Activated naive CD8-positive, alpha-beta T cell treated with anti-CD3 and anti-CD28 coated beads, Interleukin-2, amount 10 ng/mL, durations not matched to agents 7 days and 5 days (primary cell): ENCODE data around the gene PCDHGB6. TPM values are rescaled to one million over a fixed set of nuclear protein-coding genes. Genes with fewer than 3 reads are reported as not detected.
A peak's percentile ranks its signal among the peaks of the same experiment; 100 is the strongest.
"Not testable (repeated sequence)": the region's sequence is repeated elsewhere in the genome, so short reads cannot be mapped to it uniquely, and the experiment has no call there.

Source experiments
- ATAC-seq: fragments of 150-1000 bp; cut with Tn5 transposase; one replicate; pipeline ENCODE4 v1.10.0; 2021; ENCODE audit warnings: low read depth, moderate library complexity
- POLR2A ChIA-PET: fragments of 350-600 bp; sonication (Branson Sonifier 250); formaldehyde crosslinking; loops from one replicate; lab custom pipeline; 2021; ENCODE audit warnings: antibody characterized with exemption; lab: Charles Lee
- DNase-seq: peaks from one replicate; pipeline ENCODE4 v3.0.0; 2021
- H3K27ac Mint-ChIP-seq: one replicate; pipeline ENCODE4 v1.8.0; 2022; ENCODE audit warnings: mild to moderate bottlenecking, mixed read lengths
- H3K27me3 Mint-ChIP-seq: one replicate; pipeline ENCODE4 v1.8.0; 2022; ENCODE audit warnings: mild to moderate bottlenecking, moderate library complexity, mixed read lengths
- H3K36me3 Mint-ChIP-seq: one replicate; pipeline ENCODE4 v1.8.0; 2021; ENCODE audit warnings: mild to moderate bottlenecking, mixed read lengths
- H3K4me1 Mint-ChIP-seq: one replicate; pipeline ENCODE4 v1.8.0; 2021; ENCODE audit warnings: mixed read lengths
- H3K4me3 Mint-ChIP-seq: one replicate; pipeline ENCODE4 v1.8.0; 2022; ENCODE audit warnings: mild to moderate bottlenecking, moderate library complexity, mixed read lengths
- H3K9me3 Mint-ChIP-seq: one replicate; pipeline ENCODE4 v1.8.0; 2021; ENCODE audit warnings: mixed read lengths
- total RNA-seq, 2 experiments: library from RNA; stranded (reverse); gene quantifications; one replicate each; pipeline ENCODE4 v1.2.3, GENCODE V29; 2021

PCDHGB6 gene
- total RNA-seq, 2 experiments from 2014 or later, result 0.11 to 0.14 TPM

DNA sequence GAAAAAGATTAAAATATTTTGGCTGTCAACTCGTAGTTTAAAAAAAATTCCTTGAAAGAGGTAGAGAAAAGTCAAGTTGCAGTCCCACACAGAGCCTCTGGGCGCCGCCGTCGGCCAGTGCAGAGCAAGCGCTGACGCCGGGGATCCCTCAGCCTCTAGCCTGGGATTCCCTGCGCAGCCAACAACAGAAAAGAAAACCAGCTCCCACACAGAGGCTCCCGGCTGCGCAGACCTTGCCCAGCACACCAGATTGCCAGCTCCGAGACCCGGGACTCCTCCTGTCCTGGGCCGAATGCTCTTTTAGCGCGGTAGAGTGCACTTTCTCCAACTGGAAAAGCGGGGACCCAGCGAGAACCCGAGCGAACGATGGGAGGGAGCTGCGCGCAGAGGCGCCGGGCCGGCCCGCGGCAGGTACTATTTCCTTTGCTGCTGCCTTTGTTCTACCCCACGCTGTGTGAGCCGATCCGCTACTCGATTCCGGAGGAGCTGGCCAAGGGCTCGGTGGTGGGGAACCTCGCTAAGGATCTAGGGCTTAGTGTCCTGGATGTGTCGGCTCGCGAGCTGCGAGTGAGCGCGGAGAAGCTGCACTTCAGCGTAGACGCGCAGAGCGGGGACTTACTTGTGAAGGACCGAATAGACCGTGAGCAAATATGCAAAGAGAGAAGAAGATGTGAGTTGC, 9.8 kb downstream of the PCDHGB6 start, which contains the start of gene PCDHGB7:
Gene PCDHGB7, plus strand, starts transcription at position 184 of the 679 bp plus-strand sequence. Its CDS starts 183 bp downstream, at position 367.
- peaks cover 15% of the 10 kb centered on the region for H3K9me3 Mint-ChIP-seq
- peaks cover 18% of the 10 kb centered on the region for H3K4me1 Mint-ChIP-seq
- DNase-seq, H3K36me3 Mint-ChIP-seq, POLR2A ChIA-PET: not testable (repeated sequence)
- H3K27ac Mint-ChIP-seq, result peak within 1 kb of the TSS; percentile 54
- peaks cover 80% of the 10 kb centered on the region for H3K27me3 Mint-ChIP-seq
- ATAC-seq, result peak; percentile 52
- peak within 1 kb of the TSS; percentile 71 for H3K4me3 Mint-ChIP-seq

DNA sequence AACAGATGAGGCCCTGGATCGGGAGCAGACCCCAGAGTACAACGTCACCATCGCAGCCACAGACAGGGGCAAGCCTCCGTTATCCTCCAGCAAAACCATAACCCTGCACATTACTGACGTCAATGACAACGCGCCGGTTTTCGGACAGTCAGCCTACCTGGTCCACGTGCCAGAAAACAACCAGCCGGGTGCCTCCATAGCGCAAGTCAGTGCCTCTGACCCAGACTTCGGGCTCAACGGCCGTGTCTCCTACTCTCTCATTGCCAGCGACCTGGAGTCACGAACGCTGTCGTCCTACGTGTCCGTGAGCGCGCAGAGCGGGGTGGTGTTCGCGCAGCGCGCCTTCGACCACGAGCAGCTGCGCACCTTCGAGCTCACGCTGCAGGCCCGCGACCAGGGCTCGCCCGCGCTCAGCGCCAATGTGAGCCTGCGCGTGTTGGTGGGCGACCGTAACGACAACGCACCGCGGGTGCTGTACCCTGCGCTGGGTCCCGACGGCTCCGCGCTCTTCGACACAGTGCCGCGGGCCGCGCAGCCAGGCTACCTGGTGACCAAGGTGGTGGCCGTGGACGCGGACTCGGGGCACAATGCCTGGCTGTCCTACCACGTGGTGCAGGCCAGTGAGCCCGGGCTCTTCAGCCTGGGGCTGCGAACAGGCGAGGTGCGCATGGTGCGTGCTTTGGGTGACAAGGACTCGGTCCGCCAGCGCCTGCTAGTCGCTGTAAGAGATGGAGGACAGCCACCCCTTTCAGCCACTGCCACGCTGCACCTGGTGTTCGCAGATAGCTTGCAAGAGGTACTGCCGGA, 11.5 kb downstream of the PCDHGB6 start:
- Mint-ChIP-seq H3K27ac (no peak overlapping the region), H3K4me3 (peak overlapping the region; percentile 4), H3K27me3 (peaks cover 77% of the 10 kb centered on the region), H3K4me1 (peaks cover 16% of the 10 kb centered on the region), H3K36me3 (peaks cover 6% of the 10 kb centered on the region), H3K9me3 (peaks cover 20% of the 10 kb centered on the region)
- ATAC-seq (no peak), DNase-seq (no peak)
- POLR2A ChIA-PET, result no interaction called here

DNA sequence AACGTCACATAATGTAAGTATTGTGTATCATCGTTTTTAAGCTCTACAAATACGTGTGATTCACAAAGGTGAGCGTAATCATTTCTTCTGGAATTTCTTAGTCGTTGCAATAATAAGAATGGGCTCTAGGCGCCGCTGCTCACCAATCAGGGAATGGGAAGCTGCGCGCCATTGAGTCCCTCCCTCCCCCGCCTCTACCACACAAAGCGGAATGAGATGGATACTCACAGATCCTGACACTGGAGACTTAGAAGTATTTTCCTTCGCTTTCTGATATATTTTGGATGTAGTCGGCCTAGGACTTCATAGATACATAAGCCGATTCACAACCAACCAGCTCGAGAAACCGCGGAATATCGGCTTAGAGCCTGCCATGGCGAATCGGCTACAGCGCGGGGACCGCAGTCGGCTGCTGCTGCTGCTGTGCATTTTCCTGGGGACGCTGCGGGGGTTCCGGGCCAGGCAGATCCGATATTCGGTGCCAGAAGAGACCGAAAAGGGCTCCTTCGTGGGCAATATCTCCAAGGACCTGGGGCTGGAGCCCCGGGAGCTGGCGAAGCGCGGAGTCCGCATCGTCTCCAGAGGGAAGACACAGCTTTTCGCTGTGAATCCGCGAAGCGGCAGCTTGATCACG, 13.2 kb downstream of the PCDHGB6 start, which contains the start of gene PCDHGA11:
Gene PCDHGA11, plus strand, starts transcription at position 197 of the 634 bp plus-strand sequence. Its CDS starts 177 bp downstream, at position 374.
- Mint-ChIP-seq H3K4me3 (peak within 1 kb of the TSS; percentile 81), H3K27ac (peak within 1 kb of the TSS; percentile 34), H3K4me1 (peaks cover 16% of the 10 kb centered on the region), H3K27me3 (peaks cover 76% of the 10 kb centered on the region), H3K9me3 (peaks cover 20% of the 10 kb centered on the region), H3K36me3 (peaks cover 4% of the 10 kb centered on the region)
- no peak for DNase-seq
- POLR2A ChIA-PET, result interaction anchor here (1.4 kb wide), 1 partner anchor 100 kb away, joined by 5 read pairs; the partner anchor contains the start of gene TAF7
- ATAC-seq, result peak; percentile 48

DNA sequence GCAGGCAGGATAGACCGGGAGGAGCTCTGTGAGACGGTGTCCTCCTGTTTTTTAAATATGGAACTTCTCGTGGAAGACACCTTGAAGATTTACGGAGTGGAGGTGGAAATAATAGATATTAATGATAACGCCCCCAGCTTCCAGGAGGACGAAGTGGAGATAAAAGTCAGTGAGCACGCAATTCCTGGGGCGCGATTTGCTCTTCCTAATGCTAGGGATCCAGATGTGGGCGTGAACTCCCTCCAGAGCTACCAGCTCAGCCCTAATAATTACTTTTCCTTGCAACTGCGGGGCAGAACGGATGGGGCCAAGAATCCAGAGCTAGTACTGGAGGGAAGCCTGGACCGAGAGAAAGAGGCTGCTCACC, 13.7 kb downstream of the PCDHGB6 start:
- DNase-seq (no peak), ATAC-seq (no peak)
- Mint-ChIP-seq H3K27ac (no peak overlapping the region), H3K4me3 (peak overlapping the region; percentile 81), H3K27me3 (peaks cover 73% of the 10 kb centered on the region), H3K36me3 (peaks cover 4% of the 10 kb centered on the region), H3K4me1 (peaks cover 16% of the 10 kb centered on the region), H3K9me3 (peaks cover 20% of the 10 kb centered on the region)
- POLR2A ChIA-PET, result interaction anchor here (1.4 kb wide), 1 partner anchor 101 kb away, joined by 5 read pairs; the partner anchor contains the start of gene TAF7

DNA sequence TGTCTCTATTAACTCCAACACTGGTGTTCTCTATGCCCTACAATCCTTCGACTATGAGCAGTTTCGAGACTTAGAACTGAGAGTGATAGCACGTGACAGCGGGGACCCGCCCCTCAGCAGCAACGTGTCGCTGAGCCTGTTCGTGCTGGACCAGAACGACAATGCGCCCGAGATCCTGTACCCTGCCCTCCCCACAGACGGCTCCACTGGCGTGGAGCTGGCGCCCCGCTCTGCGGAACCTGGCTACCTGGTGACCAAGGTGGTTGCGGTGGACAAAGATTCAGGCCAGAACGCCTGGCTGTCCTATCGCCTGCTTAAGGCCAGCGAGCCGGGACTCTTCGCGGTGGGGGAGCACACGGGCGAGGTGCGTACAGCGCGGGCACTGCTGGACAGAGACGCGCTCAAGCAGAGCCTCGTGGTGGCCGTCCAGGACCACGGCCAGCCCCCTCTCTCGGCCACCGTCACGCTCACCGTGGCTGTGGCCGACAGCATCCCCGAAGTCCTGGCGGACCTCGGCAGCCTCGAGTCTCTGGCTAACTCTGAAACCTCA, 15.0 kb downstream of the PCDHGB6 start:
- no peak for ATAC-seq
- POLR2A ChIA-PET, result no interaction called here
- H3K4me3 Mint-ChIP-seq, result no peak overlapping the region
- H3K27me3 Mint-ChIP-seq, result peaks cover 67% of the 10 kb centered on the region
- H3K36me3 Mint-ChIP-seq, result peaks cover 4% of the 10 kb centered on the region
- H3K4me1 Mint-ChIP-seq, result peaks cover 16% of the 10 kb centered on the region
- H3K9me3 Mint-ChIP-seq, result peaks cover 20% of the 10 kb centered on the region
- no peak overlapping the region for H3K27ac Mint-ChIP-seq
- DNase-seq, result no peak

DNA sequence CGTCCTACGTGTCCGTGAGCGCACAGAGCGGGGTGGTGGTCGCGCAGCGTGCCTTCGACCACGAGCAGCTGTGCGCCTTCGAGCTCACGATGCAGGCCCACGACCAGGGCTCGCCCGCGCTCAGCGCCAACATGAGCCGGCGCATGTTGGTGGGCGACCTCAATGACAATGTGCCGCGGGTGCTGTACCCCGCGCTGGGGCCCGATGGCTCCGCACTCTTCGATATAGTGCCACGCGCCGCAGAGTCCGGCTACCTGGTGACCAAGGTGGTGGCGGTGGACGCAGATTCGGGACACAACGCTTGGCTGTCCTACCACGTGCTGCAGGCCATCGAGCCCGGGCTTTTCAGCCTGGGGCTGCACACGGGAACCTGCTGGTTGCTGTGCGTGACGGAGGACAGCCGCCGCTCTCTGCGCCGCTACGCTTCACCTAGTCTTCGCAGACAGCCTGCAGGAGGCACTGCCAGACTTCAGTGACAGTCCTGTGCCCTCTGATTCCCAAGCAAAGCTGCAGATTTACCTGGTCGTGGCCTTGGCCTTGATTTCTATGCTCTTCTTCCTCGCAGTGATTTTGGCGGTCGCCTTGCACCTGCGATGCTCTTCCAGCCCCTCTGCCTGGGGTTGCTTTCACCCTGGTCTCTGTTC, 20.1 kb downstream of the PCDHGB6 start:
- ATAC-seq (no peak), DNase-seq (no peak)
- H3K9me3 Mint-ChIP-seq, result peaks cover 13% of the 10 kb centered on the region
- peaks cover 43% of the 10 kb centered on the region for H3K27me3 Mint-ChIP-seq
- POLR2A ChIA-PET, result no interaction called here
- H3K36me3 Mint-ChIP-seq, result peaks cover 6% of the 10 kb centered on the region
- no peak overlapping the region for H3K27ac Mint-ChIP-seq
- peaks cover 10% of the 10 kb centered on the region for H3K4me1 Mint-ChIP-seq
- no peak overlapping the region for H3K4me3 Mint-ChIP-seq

DNA sequence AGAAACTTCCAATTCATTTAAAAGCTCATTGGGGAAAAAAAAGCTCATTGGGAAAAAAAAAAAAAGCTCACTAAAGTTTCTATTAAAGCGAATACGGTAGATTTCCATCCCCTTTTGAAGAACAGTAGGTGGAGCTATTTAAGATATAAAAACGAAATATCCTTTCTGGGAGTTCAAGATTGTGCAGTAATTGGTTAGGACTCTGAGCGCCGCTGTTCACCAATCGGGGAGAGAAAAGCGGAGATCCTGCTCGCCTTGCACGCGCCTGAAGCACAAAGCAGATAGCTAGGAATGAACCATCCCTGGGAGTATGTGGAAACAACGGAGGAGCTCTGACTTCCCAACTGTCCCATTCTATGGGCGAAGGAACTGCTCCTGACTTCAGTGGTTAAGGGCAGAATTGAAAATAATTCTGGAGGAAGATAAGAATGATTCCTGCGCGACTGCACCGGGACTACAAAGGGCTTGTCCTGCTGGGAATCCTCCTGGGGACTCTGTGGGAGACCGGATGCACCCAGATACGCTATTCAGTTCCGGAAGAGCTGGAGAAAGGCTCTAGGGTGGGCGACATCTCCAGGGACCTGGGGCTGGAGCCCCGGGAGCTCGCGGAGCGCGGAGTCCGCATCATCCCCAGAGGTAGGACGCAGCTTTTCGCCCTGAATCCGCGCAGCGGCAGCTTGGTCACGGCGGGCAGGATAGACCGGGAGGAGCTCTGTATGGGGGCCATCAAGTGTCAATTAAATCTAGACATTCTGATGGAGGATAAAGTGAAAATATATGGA, 22.7 kb downstream of the PCDHGB6 start, which contains the start of gene PCDHGA12:
Gene PCDHGA12, plus strand, starts transcription at position 176 of the 782 bp plus-strand sequence. Its CDS starts 253 bp downstream, at position 429.
- Mint-ChIP-seq H3K36me3 (peaks cover 8% of the 10 kb centered on the region), H3K27me3 (peaks cover 37% of the 10 kb centered on the region), H3K9me3 (peaks cover 8% of the 10 kb centered on the region), H3K4me3 (peak within 1 kb of the TSS; percentile 62), H3K27ac (peak within 1 kb of the TSS; percentile 62), H3K4me1 (peaks cover 10% of the 10 kb centered on the region)
- POLR2A ChIA-PET, result interaction anchor here (0.6 to 0.7 kb wide), 2 partner anchors 15 to 110 kb away, joined by 3 to 4 read pairs; partner anchors contain the start of gene TAF7
- DNase-seq, result no peak
- ATAC-seq, result no peak

DNA sequence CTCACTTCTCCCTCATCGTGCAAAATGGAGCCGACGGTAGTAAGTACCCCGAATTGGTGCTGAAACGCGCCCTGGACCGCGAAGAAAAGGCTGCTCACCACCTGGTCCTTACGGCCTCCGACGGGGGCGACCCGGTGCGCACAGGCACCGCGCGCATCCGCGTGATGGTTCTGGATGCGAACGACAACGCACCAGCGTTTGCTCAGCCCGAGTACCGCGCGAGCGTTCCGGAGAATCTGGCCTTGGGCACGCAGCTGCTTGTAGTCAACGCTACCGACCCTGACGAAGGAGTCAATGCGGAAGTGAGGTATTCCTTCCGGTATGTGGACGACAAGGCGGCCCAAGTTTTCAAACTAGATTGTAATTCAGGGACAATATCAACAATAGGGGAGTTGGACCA, 23.5 kb downstream of the PCDHGB6 start:
- H3K4me3 Mint-ChIP-seq, result peak overlapping the region; percentile 62
- H3K9me3 Mint-ChIP-seq, result peaks cover 8% of the 10 kb centered on the region
- H3K36me3 Mint-ChIP-seq, result peaks cover 8% of the 10 kb centered on the region
- POLR2A ChIA-PET, result no interaction called here
- DNase-seq (no peak), ATAC-seq (no peak)
- peaks cover 10% of the 10 kb centered on the region for H3K4me1 Mint-ChIP-seq
- peak overlapping the region; percentile 62 for H3K27ac Mint-ChIP-seq
- H3K27me3 Mint-ChIP-seq, result peaks cover 31% of the 10 kb centered on the region

DNA sequence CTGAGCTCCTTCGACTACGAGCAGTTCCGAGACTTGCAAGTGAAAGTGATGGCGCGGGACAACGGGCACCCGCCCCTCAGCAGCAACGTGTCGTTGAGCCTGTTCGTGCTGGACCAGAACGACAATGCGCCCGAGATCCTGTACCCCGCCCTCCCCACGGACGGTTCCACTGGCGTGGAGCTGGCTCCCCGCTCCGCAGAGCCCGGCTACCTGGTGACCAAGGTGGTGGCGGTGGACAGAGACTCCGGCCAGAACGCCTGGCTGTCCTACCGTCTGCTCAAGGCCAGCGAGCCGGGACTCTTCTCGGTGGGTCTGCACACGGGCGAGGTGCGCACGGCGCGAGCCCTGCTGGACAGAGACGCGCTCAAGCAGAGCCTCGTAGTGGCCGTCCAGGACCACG, 24.5 kb downstream of the PCDHGB6 start:
- POLR2A ChIA-PET, H3K9me3 Mint-ChIP-seq, ATAC-seq, H3K36me3 Mint-ChIP-seq, DNase-seq, H3K27ac Mint-ChIP-seq, H3K4me3 Mint-ChIP-seq, H3K4me1 Mint-ChIP-seq: not testable (repeated sequence)
- H3K27me3 Mint-ChIP-seq, result peaks cover 33% of the 10 kb centered on the region

DNA sequence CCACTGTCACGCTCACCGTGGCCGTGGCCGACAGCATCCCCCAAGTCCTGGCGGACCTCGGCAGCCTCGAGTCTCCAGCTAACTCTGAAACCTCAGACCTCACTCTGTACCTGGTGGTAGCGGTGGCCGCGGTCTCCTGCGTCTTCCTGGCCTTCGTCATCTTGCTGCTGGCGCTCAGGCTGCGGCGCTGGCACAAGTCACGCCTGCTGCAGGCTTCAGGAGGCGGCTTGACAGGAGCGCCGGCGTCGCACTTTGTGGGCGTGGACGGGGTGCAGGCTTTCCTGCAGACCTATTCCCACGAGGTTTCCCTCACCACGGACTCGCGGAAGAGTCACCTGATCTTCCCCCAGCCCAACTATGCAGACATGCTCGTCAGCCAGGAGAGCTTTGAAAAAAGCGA, 24.9 kb downstream of the PCDHGB6 start:
- H3K36me3 Mint-ChIP-seq, DNase-seq, H3K4me3 Mint-ChIP-seq, H3K9me3 Mint-ChIP-seq, H3K4me1 Mint-ChIP-seq, ATAC-seq, H3K27ac Mint-ChIP-seq, POLR2A ChIA-PET: not testable (repeated sequence)
- peaks cover 34% of the 10 kb centered on the region for H3K27me3 Mint-ChIP-seq

DNA sequence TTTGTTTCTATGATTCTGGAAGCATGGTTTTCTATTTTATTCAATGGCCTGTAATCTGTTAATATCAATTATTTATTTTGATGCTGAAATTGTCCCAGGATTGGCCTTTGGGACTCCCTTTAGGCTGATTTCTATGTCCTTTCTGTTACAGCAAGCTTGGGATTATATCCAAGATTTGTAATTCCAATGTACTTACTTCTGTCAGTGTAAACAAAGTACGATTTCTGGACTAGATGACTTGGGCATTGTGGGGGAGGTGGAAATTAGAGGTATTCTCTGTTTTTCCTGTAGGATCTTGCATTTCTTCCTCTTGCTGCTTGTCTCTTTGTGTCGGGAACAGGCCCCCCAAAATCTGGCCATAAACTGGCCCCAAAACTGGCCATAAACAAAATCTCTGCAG, 26.2 kb downstream of the PCDHGB6 start:
- ATAC-seq (no peak), DNase-seq (no peak)
- Mint-ChIP-seq H3K36me3 (peaks cover 8% of the 10 kb centered on the region), H3K9me3 (peaks cover 6% of the 10 kb centered on the region), H3K27me3 (peaks cover 38% of the 10 kb centered on the region), H3K27ac (no peak overlapping the region), H3K4me3 (no peak overlapping the region), H3K4me1 (peaks cover 10% of the 10 kb centered on the region)
- POLR2A ChIA-PET, result no interaction called here

DNA sequence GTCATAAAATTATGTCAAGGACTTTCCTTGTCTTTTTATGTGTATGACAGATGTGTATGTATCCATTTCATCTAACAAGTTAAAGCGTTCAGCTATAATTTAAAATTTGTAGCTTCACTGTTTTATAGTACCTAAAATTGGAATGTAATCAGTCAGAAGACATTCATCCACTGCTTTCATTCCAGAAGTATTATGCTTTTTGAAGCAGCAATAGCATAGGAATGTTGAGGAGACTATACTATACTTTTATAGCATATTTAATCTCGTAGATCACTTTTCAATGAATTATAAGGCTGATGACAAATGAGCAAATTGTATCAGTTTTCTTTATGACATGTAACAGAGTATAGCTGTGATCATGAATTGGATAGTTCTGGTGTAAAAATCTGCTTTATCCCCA, 29.4 kb downstream of the PCDHGB6 start:
- Mint-ChIP-seq H3K36me3 (peaks cover 1% of the 10 kb centered on the region), H3K27ac (no peak overlapping the region), H3K4me1 (no peaks in the 10 kb centered on the region), H3K27me3 (peaks cover 20% of the 10 kb centered on the region), H3K4me3 (no peak overlapping the region), H3K9me3 (peaks cover 3% of the 10 kb centered on the region)
- POLR2A ChIA-PET, result no interaction called here
- DNase-seq, result no peak
- ATAC-seq, result no peak
